Melanocyte of skin (primary cell): ENCODE measurements around the gene TGM3. TPM values are rescaled to one million over a fixed set of nuclear protein-coding genes. Genes with fewer than 3 reads are reported as not detected.

ENCODE experiments used
- total RNA-seq, 2 donors: library from RNA; depleted of rRNA; stranded (reverse); fragments of >200 nt; gene quantifications; 2 replicates each; pipeline ENCODE4 v1.2.3, GENCODE V29; 2012

Gene TGM3, protein sequence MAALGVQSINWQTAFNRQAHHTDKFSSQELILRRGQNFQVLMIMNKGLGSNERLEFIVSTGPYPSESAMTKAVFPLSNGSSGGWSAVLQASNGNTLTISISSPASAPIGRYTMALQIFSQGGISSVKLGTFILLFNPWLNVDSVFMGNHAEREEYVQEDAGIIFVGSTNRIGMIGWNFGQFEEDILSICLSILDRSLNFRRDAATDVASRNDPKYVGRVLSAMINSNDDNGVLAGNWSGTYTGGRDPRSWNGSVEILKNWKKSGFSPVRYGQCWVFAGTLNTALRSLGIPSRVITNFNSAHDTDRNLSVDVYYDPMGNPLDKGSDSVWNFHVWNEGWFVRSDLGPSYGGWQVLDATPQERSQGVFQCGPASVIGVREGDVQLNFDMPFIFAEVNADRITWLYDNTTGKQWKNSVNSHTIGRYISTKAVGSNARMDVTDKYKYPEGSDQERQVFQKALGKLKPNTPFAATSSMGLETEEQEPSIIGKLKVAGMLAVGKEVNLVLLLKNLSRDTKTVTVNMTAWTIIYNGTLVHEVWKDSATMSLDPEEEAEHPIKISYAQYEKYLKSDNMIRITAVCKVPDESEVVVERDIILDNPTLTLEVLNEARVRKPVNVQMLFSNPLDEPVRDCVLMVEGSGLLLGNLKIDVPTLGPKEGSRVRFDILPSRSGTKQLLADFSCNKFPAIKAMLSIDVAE
- total RNA-seq = not detected

DNA sequence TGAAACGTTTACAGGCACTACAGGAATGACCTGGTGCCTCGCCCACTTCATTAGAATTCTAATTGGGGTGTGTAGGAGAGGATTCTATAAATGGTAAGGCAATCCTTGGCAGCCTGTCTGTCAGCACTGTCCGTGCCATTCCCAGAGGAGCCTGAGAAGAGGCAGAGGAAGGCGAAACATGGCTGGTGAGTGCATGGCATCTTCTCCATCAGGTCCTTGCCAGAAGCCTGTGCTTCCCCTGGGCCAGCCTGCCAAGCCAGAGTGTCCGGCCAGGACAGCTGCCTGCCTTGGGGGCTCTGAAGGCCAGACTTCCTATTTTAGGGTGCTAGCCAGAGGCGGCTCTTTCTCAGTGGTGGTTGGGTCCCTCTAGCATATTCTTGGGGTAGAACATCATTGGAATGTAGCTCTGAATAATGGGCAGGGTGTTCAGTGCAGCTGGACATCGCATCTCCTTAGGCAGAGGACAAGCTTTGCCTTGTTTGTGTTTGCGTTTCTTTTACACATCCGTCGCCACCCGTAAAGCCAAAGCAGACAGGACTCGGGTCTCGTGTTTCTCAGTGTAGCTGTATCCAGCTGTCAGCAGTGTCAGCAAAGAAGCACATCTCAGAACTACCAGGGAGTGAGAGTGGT, at the start of gene TGM3:
TGM3 (plus strand) TSS at position 116 of the 630 bp plus-strand sequence; CDS start at position 179, 63 bp downstream.

DNA sequence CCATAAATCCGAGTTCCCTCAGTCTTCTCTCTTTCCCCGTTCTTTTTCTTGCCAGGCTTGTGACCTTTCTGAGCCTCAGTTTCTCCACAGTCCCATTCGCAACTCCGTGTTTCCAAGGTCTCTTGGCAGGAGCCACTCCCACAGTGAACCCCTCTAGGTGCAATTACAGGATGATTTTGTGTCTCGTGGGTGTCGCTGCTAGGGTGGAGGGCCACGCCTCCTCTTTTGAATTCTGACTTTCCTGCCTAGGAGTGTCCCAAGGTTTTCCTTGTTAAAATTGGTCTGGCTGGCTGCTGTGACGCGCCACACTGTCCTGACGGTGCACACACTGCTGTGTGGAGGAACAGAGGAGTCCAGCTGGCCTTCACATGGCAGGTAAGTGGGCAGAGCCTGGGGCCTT, 84.8 kb downstream of the TGM3 start, which contains the start of gene TGM6:
TGM6 (plus strand) TSS at position 301 of the 400 bp plus-strand sequence; CDS start at position 369, 68 bp downstream.

Other genes with a start within 250 kb of the TGM3 start
- 10 to 100 TPM; 23.1 to 23.3 TPM for gene STK35, start 194.2 kb upstream of the TGM3 start, total RNA-seq
- gene TGM6, start 84.9 kb downstream of the TGM3 start, total RNA-seq = not detected
- 100 to 1,000 TPM; 181 to 324 TPM for gene SNRPB, start 174.8 kb downstream of the TGM3 start, total RNA-seq
- 1 to 10 TPM; 6.2 to 10.0 TPM for gene ZNF343, start 212.9 kb downstream of the TGM3 start, total RNA-seq
- under 1 TPM in 1 of 2 donors, not detected in 1; under 0.01 TPM for gene TMC2, start 240.6 kb downstream of the TGM3 start, total RNA-seq